HG03521 (cell line): ENCODE results near the gene BMX.

Source experiments
- ATAC-seq: cut with Tn5 transposase; IDR thresholded peaks from one replicate; pipeline ENCODE4 v1.9.1; 2021; ENCODE audit warnings: mild to moderate bottlenecking, moderate library complexity; ENCODE audit not compliant: unreplicated experiment

Gene BMX

GRCh38 chrX:15567886-15568616 is 67.4 kb downstream of the BMX start:
- ATAC-seq, result no peak

- ATAC-seq, result no peak
These were observed 69.5 kb downstream of the BMX start for GRCh38 chrX:15570145-15570544.

- ATAC-seq, result no peak
These were observed 73.4 kb downstream of the BMX start for GRCh38 chrX:15574017-15574416.

GRCh38 chrX:15576019-15576418 is 75.4 kb downstream of the BMX start:
- ATAC-seq, result no peak

GRCh38 chrX:15579778-15580747 is 79.5 kb downstream of the BMX start:
- no peak for ATAC-seq

GRCh38 chrX:15594371-15594770 is 93.8 kb downstream of the BMX start:
- ATAC-seq, result no peak

GRCh38 chrX:15598026-15598425 is 97.4 kb downstream of the BMX start:
- ATAC-seq, result no peak

GRCh38 chrX:15599461-15599860 is 98.9 kb downstream of the BMX start:
- ATAC-seq, result no peak

- no peak for ATAC-seq
These were observed 99.4 kb downstream of the BMX start for GRCh38 chrX:15600049-15600448.

- no peak for ATAC-seq
These were observed 100.1 kb downstream of the BMX start, which contains the start of gene ACE2 for GRCh38 chrX:15600745-15601144. Gene ACE2, minus strand, starts transcription at chrX:15600960. Its CDS starts 49 bp downstream, at chrX:15600911.

GRCh38 chrX:15601932-15602331 is 101.3 kb downstream of the BMX start:
- no peak for ATAC-seq

- ATAC-seq, result no peak
These were observed 102.2 kb downstream of the BMX start for GRCh38 chrX:15602761-15603160.

- ATAC-seq, result no peak
These were observed 104.6 kb downstream of the BMX start for GRCh38 chrX:15605226-15605625.
